Kidney (tissue), 14 donors: ENCODE measurements around the gene PANX3. TPM values are rescaled to one million over a fixed set of nuclear protein-coding genes. Genes with fewer than 3 reads are reported as not detected.

Experiments
- DNase-seq, 5 donors: peaks; one replicate each; pipeline ENCODE4 v3.0.0-alpha.2; 2013 to 2020
- FAIRE-seq: peaks from 2 replicates; lab custom pipeline; 2012; peaks lifted over from hg19 to GRCh38; lab: Jason Lieb, UNC
- H3K27ac ChIP-seq, 2 donors: one replicate each; pipeline ENCODE4 v1.7.0; 2013; ENCODE audit warnings: low read depth in 2 of 2, low read length in 2 of 2, inconsistent platforms in 1 of 2
- H3K27me3 ChIP-seq: one replicate; pipeline ENCODE4 v1.7.1; 2013; ENCODE audit warnings: low read length, inconsistent platforms; ENCODE audit not compliant: control insufficient read depth, insufficient read depth
- H3K36me3 ChIP-seq, 3 donors: one replicate each; pipeline versions ENCODE4 v1.7.0 to v1.7.1; 2013; ENCODE audit warnings: low read length in 3 of 3, control low read depth in 1 of 3, inconsistent platforms in 1 of 3; ENCODE audit not compliant: insufficient read depth in 3 of 3, control insufficient read depth in 2 of 3
- H3K4me1 ChIP-seq, 3 donors: one replicate each; pipeline versions ENCODE4 v1.7.0 to v1.7.1; 2013; ENCODE audit warnings: low read length in 3 of 3, inconsistent platforms in 1 of 3, low read depth in 1 of 3; ENCODE audit not compliant: control insufficient read depth in 2 of 3, insufficient read depth in 2 of 3
- H3K4me3 ChIP-seq, 3 donors: one replicate each; pipeline versions ENCODE4 v1.7.0 to v1.8.1; 2013; ENCODE audit warnings: low read length in 3 of 3, control low read depth in 1 of 3, inconsistent platforms in 1 of 3
- H3K9ac ChIP-seq, 3 donors: one replicate each; pipeline versions ENCODE4 v1.7.0 to v1.7.1; 2013; ENCODE audit warnings: low read length in 3 of 3, control low read depth in 1 of 3, inconsistent platforms in 1 of 3
- H3K9me3 ChIP-seq, 3 donors: one replicate each; pipeline versions ENCODE4 v1.7.0 to v1.7.1; 2013; ENCODE audit warnings: low read length in 3 of 3, control low read depth in 1 of 3, inconsistent platforms in 1 of 3; ENCODE audit not compliant: control insufficient read depth in 2 of 3, insufficient read depth in 1 of 3
- CTCF ChIP-seq: IDR thresholded peaks from 3 replicates; pipeline ENCODE4 v1.5.1; 2012; ENCODE audit warnings: mild to moderate bottlenecking, moderate library complexity, borderline replicate concordance; ENCODE audit not compliant: insufficient read depth; ENCODE audit errors: extremely low read depth
- intact Hi-C: fragments of 100-400 bp; cut with DNase I; formaldehyde crosslinking; loops from one replicate; pipeline ENCODE4 v1.11.1; 2022
- polyA plus RNA-seq: library from polyadenylated mRNA; stranded (reverse); fragments of 350-450 nt; fragmentation: Illumina TruSeq; extraction: RNeasy Lipid Tissue Mini Kit (QIAGEN cat#74804); gene quantifications from one replicate; pipeline ENCODE4 v1.2.3, GENCODE V29; 2014; ENCODE audit warnings: low read depth, low replicate concordance; ENCODE audit not compliant: insufficient read depth
- total RNA-seq: library from RNA; stranded (reverse); fragmentation: NEBNext Ultra II Directional; extraction: Animal tissue kit (Norgen Biotek cat#: 25700); gene quantifications from one replicate; pipeline ENCODE4 v1.2.1, GENCODE V29; 2021
- donor health status: control.
- donor health status: control.
- donor health status: control.
- donor health status: control.
- donor health status: control.
- donor health status: DM: yes; HTN: yes; CAD: no.
- donor health status: Normal renal cell carcinoma (clear cell type).

PANX3 gene
- total and polyA plus RNA-seq, 2 donors from 2014 or later: not detected

GRCh38 chr11:124662106-124662505 is 50.9 kb downstream of the PANX3 start:
- intact Hi-C loops: loop anchor here (10.0 kb wide), 1 partner anchor 173 kb away; no protein-coding TSS in a partner anchor
- no peak for TF ChIP-seq CTCF
- Histone ChIP-seq H3K4me1 (no peaks in the 10 kb centered on the region), H3K4me3 (no peak overlapping the region), H3K27ac (no peak overlapping the region), H3K27me3 (no peaks in the 10 kb centered on the region), H3K9me3 (no peaks in the 10 kb centered on the region), H3K9ac (no peak overlapping the region), H3K36me3 (peaks cover 0 to 7% (median under 1%) of the 10 kb centered on the region in 3 donors)
- DNase-seq: no peak
- no peak for FAIRE-seq

- no peak for FAIRE-seq
- no peaks in the 10 kb centered on the region for H3K27me3 ChIP-seq
- intact Hi-C loops: loop anchor here (10.0 kb wide), 1 partner anchor 171 kb away; no protein-coding TSS in a partner anchor
Observed at GRCh38 chr11:124663861-124664260, 52.6 kb downstream of the PANX3 start.

GRCh38 chr11:124667601-124668000 is 56.4 kb downstream of the PANX3 start:
- Histone ChIP-seq H3K9me3 (no peaks in the 10 kb centered on the region), H3K4me1 (no peaks in the 10 kb centered on the region), H3K4me3 (no peak overlapping the region), H3K36me3 (peaks cover 0 to 8% (median 7%) of the 10 kb centered on the region in 3 donors), H3K27ac (no peak overlapping the region), H3K9ac (no peak overlapping the region), H3K27me3 (no peaks in the 10 kb centered on the region)
- intact Hi-C loops: loop anchor here (10.0 kb wide), 1 partner anchor 167 kb away; no protein-coding TSS in a partner anchor
- no peak for FAIRE-seq
- TF ChIP-seq CTCF: no peak
- DNase-seq: no peak

More at GRCh38 chr11:124663861-124664260, 52.6 kb downstream of the PANX3 start:
- H3K27ac ChIP-seq: no peak overlapping the region
- H3K36me3 ChIP-seq: peaks cover 0 to 8% (median 7%) of the 10 kb centered on the region in 3 donors
- no peaks in the 10 kb centered on the region for H3K4me1 ChIP-seq
- no peak for TF ChIP-seq CTCF
- no peak for DNase-seq
- H3K4me3 ChIP-seq: no peak overlapping the region
- no peaks in the 10 kb centered on the region for H3K9me3 ChIP-seq
- H3K9ac ChIP-seq: no peak overlapping the region

GRCh38 chr11:124669193-124669592 is 58.0 kb downstream of the PANX3 start:
- DNase-seq (peak in 4 of 5 donors; percentile 32 to 68 (median 56)), FAIRE-seq (no peak)
- Histone ChIP-seq H3K9me3 (no peaks in the 10 kb centered on the region), H3K27me3 (no peaks in the 10 kb centered on the region), H3K36me3 (peaks cover 0 to 8% (median 7%) of the 10 kb centered on the region in 3 donors), H3K4me1 (peaks cover 0 to 4% (median 0%) of the 10 kb centered on the region in 3 donors), H3K9ac (no peak overlapping the region), H3K27ac (no peak overlapping the region), H3K4me3 (no peak overlapping the region)
- intact Hi-C loops: loop anchor here (10.0 kb wide), 1 partner anchor 166 kb away; no protein-coding TSS in a partner anchor
- TF ChIP-seq CTCF: peak; percentile 94
